HCT116 (cell line): ENCODE data around the gene TPD52L2. TPM values are rescaled to one million over a fixed set of nuclear protein-coding genes. Genes with fewer than 3 reads are reported as not detected.

Experiments used
- ATAC-seq: fragments of 200-7000 bp; cut with Tn5 transposase; 2 replicates; pipeline ENCODE4 v1.9.1; 2020; ENCODE audit warnings: mild to moderate bottlenecking, moderate library complexity
- BruUV-seq: library from RNA; stranded (reverse); fragments of 400-500 nt; replicated peaks from 2 replicates; lab custom pipeline; 2021; lab: Mats Ljungman, UMichigan
- CTCF ChIA-PET: fragments of 300-600 bp; sonication (Branson Sonifier 250); formaldehyde crosslinking; loops from one replicate; lab custom pipeline; 2021; ENCODE audit warnings: antibody characterized with exemption; lab: Charles Lee
- POLR2A ChIA-PET: fragments of 300-600, 350-600 bp; sonication (Branson Sonifier 250); formaldehyde crosslinking; loops from one replicate; lab custom pipeline; 2021; ENCODE audit warnings: antibody characterized with exemption; lab: Charles Lee
- RAD21 ChIA-PET, 2 experiments: fragments of 300-600 bp; sonication (Branson Sonifier 250); formaldehyde crosslinking; loops; one replicate each; lab custom pipeline; 2023; ENCODE audit warnings: low total read pairs in 2 of 2; ENCODE audit not compliant: uncharacterized antibody in 2 of 2, unreplicated experiment in 2 of 2, low non-redundant PET in 1 of 2; lab: Charles Lee
- DNase-seq: peaks from one replicate; pipeline ENCODE4 v3.0.0-alpha.2; 2010; ENCODE audit warnings: low read depth, low spot score
- H2AFZ ChIP-seq: fragments of 200-600 bp; shearing (Covaris generic), sonication (generic); 2 replicates; pipeline ENCODE4 v1.6.1; 2017; ENCODE audit warnings: low read depth, mixed run types, mixed read lengths, antibody characterized with exemption, low read length; ENCODE audit not compliant: poor library complexity, severe bottlenecking
- H3K27ac ChIP-seq: 2 replicates; pipeline ENCODE4 v1.5.1; 2012; ENCODE audit warnings: low read depth, low read length
- H3K27me3 ChIP-seq: fragments of 200-600 bp; sonication (generic); 2 replicates; pipeline ENCODE4 v1.6.1; 2016; ENCODE audit warnings: mixed run types, low read length, mixed read lengths; ENCODE audit not compliant: insufficient read depth
- H3K36me3 ChIP-seq, 2 experiments: fragments of 200-500 bp in 1 of 2; fragments of 200-600 bp in 1 of 2; sonication (Bioruptor generic) in 1 of 2; sonication (generic) in 1 of 2; 2 replicates each; pipeline versions ENCODE4 v1.5.1 to v1.6.1; 2014 to 2016; ENCODE audit warnings: low read length in 2 of 2, inconsistent platforms in 1 of 2, mixed read lengths in 1 of 2, mixed run types in 1 of 2; ENCODE audit not compliant: insufficient read depth in 2 of 2, control insufficient read depth in 1 of 2
- H3K4me1 ChIP-seq, 2 experiments: fragments of 200-600 bp in 1 of 2; sonication (generic) in 1 of 2; 2 replicates each; pipeline versions ENCODE4 v1.5.1 to v1.6.1; 2012 to 2017; ENCODE audit warnings: low read length in 2 of 2, inconsistent platforms in 1 of 2, mild to moderate bottlenecking in 1 of 2, mixed read lengths in 1 of 2, mixed run types in 1 of 2, moderate library complexity in 1 of 2; ENCODE audit not compliant: insufficient read depth in 2 of 2, control insufficient read depth in 1 of 2
- H3K4me2 ChIP-seq: fragments of 200-600 bp; sonication (generic); 2 replicates; pipeline ENCODE4 v1.6.1; 2017; ENCODE audit warnings: mixed run types, low read length, mixed read lengths
- H3K4me3 ChIP-seq, 2 experiments: fragments of 200-600 bp in 1 of 2; sonication (generic) in 1 of 2; replicated peaks in 1 of 2; 2 replicates each; pipeline ENCODE4 v1.5.1; 2011 to 2016; ENCODE audit warnings: low read length in 2 of 2, control low read depth in 1 of 2, low read depth in 1 of 2, mild to moderate bottlenecking in 1 of 2, mixed read lengths in 1 of 2, mixed run types in 1 of 2
- H3K79me2 ChIP-seq: fragments of 200-600 bp; sonication (generic); 2 replicates; pipeline ENCODE4 v1.6.1; 2017; ENCODE audit warnings: mild to moderate bottlenecking, mixed run types, low read length, moderate library complexity, mixed read lengths; ENCODE audit not compliant: insufficient read depth
- H3K9ac ChIP-seq: fragments of 200-600 bp; sonication (generic); 2 replicates; pipeline ENCODE4 v1.6.1; 2016; ENCODE audit warnings: low read length, mixed read lengths
- H3K9me2 ChIP-seq: fragments of 200-600 bp; sonication (generic), shearing (Covaris generic); 2 replicates; pipeline ENCODE4 v1.6.1; 2017; ENCODE audit warnings: mixed run types, mild to moderate bottlenecking, moderate library complexity; ENCODE audit not compliant: insufficient read depth
- H3K9me3 ChIP-seq, 2 experiments: fragments of 200-500 bp in 1 of 2; fragments of 200-600 bp in 1 of 2; sonication (Bioruptor generic) in 1 of 2; sonication (generic) in 1 of 2; 2 replicates each; pipeline ENCODE4 v1.6.1; 2014 to 2017; ENCODE audit warnings: low read length in 2 of 2, mixed read lengths in 2 of 2, inconsistent platforms in 1 of 2, low read depth in 1 of 2, mild to moderate bottlenecking in 1 of 2, mixed run types in 1 of 2, moderate library complexity in 1 of 2; ENCODE audit not compliant: control insufficient read depth in 1 of 2, insufficient read depth in 1 of 2
- H4K20me1 ChIP-seq: fragments of 200-600 bp; sonication (generic), shearing (Covaris generic); 2 replicates; pipeline ENCODE4 v1.6.1; 2017; ENCODE audit warnings: mixed run types, mild to moderate bottlenecking, moderate library complexity; ENCODE audit not compliant: insufficient read depth
- CBX3 ChIP-seq: IDR thresholded peaks from 2 replicates; pipeline ENCODE4 v1.6.1; 2012; ENCODE audit warnings: low read depth
- CEBPB ChIP-seq: IDR thresholded peaks from 2 replicates; pipeline ENCODE4 v1.6.1; 2012; ENCODE audit warnings: low read depth
- EGR1 ChIP-seq: IDR thresholded peaks from 2 replicates; pipeline ENCODE4 v1.6.1; 2012; ENCODE audit warnings: low read depth
- EZH2 ChIP-seq: fragments of 200-600 bp; sonication (generic); IDR thresholded peaks from 2 replicates; pipeline ENCODE4 v1.6.1; 2017; ENCODE audit warnings: antibody characterized with exemption, mixed run types
- EZH2phosphoT487 ChIP-seq: fragments of 200-600 bp; IDR thresholded peaks from 2 replicates; pipeline ENCODE4 v1.6.1; 2018; ENCODE audit warnings: antibody characterized with exemption, borderline replicate concordance
- FOSL1 ChIP-seq: IDR thresholded peaks from 2 replicates; pipeline ENCODE4 v1.6.1; 2012; ENCODE audit warnings: low read depth
- MAX ChIP-seq: IDR thresholded peaks from 2 replicates; pipeline ENCODE4 v1.6.1; 2012
- POLR2AphosphoS5 ChIP-seq: IDR thresholded peaks from 2 replicates; pipeline ENCODE4 v1.6.1; 2011; ENCODE audit warnings: mild to moderate bottlenecking, low read depth, low read length, moderate library complexity
- RAD21 ChIP-seq: IDR thresholded peaks from 2 replicates; pipeline ENCODE4 v1.6.1; 2012; ENCODE audit warnings: low read depth, mild to moderate bottlenecking
- SIN3A ChIP-seq: IDR thresholded peaks from 2 replicates; pipeline ENCODE4 v1.6.1; 2012; ENCODE audit warnings: low read depth
- SP1 ChIP-seq: IDR thresholded peaks from 2 replicates; pipeline ENCODE4 v1.6.1; 2012; ENCODE audit warnings: low read depth
- SRF ChIP-seq: IDR thresholded peaks from 2 replicates; pipeline ENCODE4 v1.6.1; 2012; ENCODE audit warnings: low read depth
- TCF7L2 ChIP-seq: IDR thresholded peaks from 2 replicates; pipeline ENCODE4 v1.7.0; 2011; ENCODE audit warnings: borderline replicate concordance, inconsistent platforms; ENCODE audit not compliant: insufficient read depth, insufficient read length; ENCODE audit errors: extremely low read depth
- ZNF274 ChIP-seq: fragments of 200-500 bp; sonication (Bioruptor generic); IDR thresholded peaks from 2 replicates; pipeline ENCODE4 v1.6.1; 2014; ENCODE audit warnings: mild to moderate bottlenecking, low read depth, low read length, inconsistent platforms
- intact Hi-C: fragments of 100-400 bp; cut with micrococcal nuclease; formaldehyde crosslinking; loops from 2 replicates; pipeline ENCODE4 v1.10.0; 2022
- total RNA-seq: library from RNA; stranded (reverse); gene quantifications from one replicate; pipeline ENCODE4 v1.2.1, GENCODE V29; 2021; ENCODE audit not compliant: unreplicated experiment
- TF ChIP-seq, protein P1 (sequence below): IDR thresholded peaks from 2 replicates; pipeline ENCODE4 v1.6.1; 2012

The TPD52L2 gene
- total RNA-seq, 1 experiment from 2014 or later = 149 TPM

- no peak overlapping the region for H3K27ac ChIP-seq
- H4K20me1 ChIP-seq = peaks cover 16% of the 10 kb centered on the region; the same call in 1 of the 2 replicates
- RAD21 ChIA-PET = no interaction called here
- no peak overlapping the region for H2AFZ ChIP-seq
- no TSS peak for BruUV-seq
- peaks cover 92% of the 10 kb centered on the region for H3K79me2 ChIP-seq
- POLR2A ChIA-PET = no interaction called here
- CTCF ChIA-PET = no interaction called here
- no peaks in the 10 kb centered on the region for H3K27me3 ChIP-seq
- DNase-seq (no peak), ATAC-seq (no peak)
- no peaks in the 10 kb centered on the region for H3K9me3 ChIP-seq
- H3K4me2 ChIP-seq = 0 out of 2 replicates have a peak overlapping the region, but pooled peaks have one; percentile 7
- TF ChIP-seq TCF7L2 = no peak
- no peak for TF ChIP-seq SIN3A
- no peak for TF ChIP-seq SRF
- TF ChIP-seq RAD21 = no peak
- no peak for TF ChIP-seq EGR1
- no peak for TF ChIP-seq POLR2AphosphoS5
- TF ChIP-seq FOSL1 = no peak
- no peak for TF ChIP-seq EZH2
- no peak for TF ChIP-seq SP1
- TF ChIP-seq, protein P1, sequence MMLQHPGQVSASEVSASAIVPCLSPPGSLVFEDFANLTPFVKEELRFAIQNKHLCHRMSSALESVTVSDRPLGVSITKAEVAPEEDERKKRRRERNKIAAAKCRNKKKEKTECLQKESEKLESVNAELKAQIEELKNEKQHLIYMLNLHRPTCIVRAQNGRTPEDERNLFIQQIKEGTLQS = no peak
- TF ChIP-seq CBX3 = no peak
- TF ChIP-seq MAX = no peak
- no peak for TF ChIP-seq ZNF274
- TF ChIP-seq EZH2phosphoT487 = no peak
- no peak for TF ChIP-seq CEBPB
- H3K9me2 ChIP-seq = no peaks in the 10 kb centered on the region
- H3K4me1 ChIP-seq = peaks cover 29 to 62% of the 10 kb centered on the region in 2 experiments
- no peak overlapping the region for H3K9ac ChIP-seq
- H3K36me3 ChIP-seq = no peaks in the 10 kb centered on the region
- intact Hi-C loops = no loop called here
- H3K4me3 ChIP-seq = no peak overlapping the region
These were observed 35.3 kb downstream of the TPD52L2 start for GRCh38 chr20:63900413-63900812.
